K562 (cell line): ENCODE data around the gene SEPHS1. TPM values are rescaled to one million over a fixed set of nuclear protein-coding genes. Genes with fewer than 3 reads are reported as not detected.
"Not testable (repeated sequence)": the region's sequence is repeated elsewhere in the genome, so short reads cannot be mapped to it uniquely, and the experiment has no call there.

ENCODE experiments used
- ATAC-seq: fragments of 200-7000 bp; cut with Tn5 transposase; 3 replicates; pipeline ENCODE4 v1.9.1; 2020; ENCODE audit warnings: moderate library complexity
- BruUV-seq: library from RNA; stranded (reverse); fragments of 400-500 nt; replicated peaks from 2 replicates; lab custom pipeline; 2021; lab: Mats Ljungman, UMichigan
- CTCF ChIA-PET: fragments of 300-600 bp; formaldehyde crosslinking; extraction: SDS; loops from one replicate; lab custom pipeline; 2021; ENCODE audit warnings: low intra/inter-chr PET ratio; lab: Yijun Ruan, JAX
- POLR2A ChIA-PET: fragments of 300-600, 350-650 bp; sonication (Branson Sonifier 250); formaldehyde crosslinking; extraction: SDS; loops from one replicate; lab custom pipeline; 2021; ENCODE audit warnings: antibody characterized with exemption, inconsistent platforms; lab: Yijun Ruan, JAX
- DNase-seq, 4 experiments: peaks; one replicate each; pipeline versions ENCODE4 v3.0.0 to v3.0.0-alpha.2; 2011 to 2018; ENCODE audit warnings: low spot score in 3 of 4, mixed read lengths in 3 of 4; ENCODE audit errors: extremely low read depth in 1 of 4
- FAIRE-seq: peaks from 2 replicates; lab custom pipeline; 2011; peaks lifted over from hg19 to GRCh38; lab: Jason Lieb, UNC
- H2AFZ ChIP-seq: 2 replicates; pipeline ENCODE4 v1.6.0; 2011; ENCODE audit warnings: low read depth, low read length, control low read depth, inconsistent platforms
- H3K27ac ChIP-seq: fragments of 200-600 bp; 3 replicates; pipeline ENCODE4 v1.8.0; 2011; ENCODE audit warnings: low read depth, mild to moderate bottlenecking, control low read depth, inconsistent platforms, low read length, moderate library complexity, mixed read lengths; ENCODE audit errors: extremely low read depth
- H3K27me3 ChIP-seq, 2 experiments: fragments of 300-600 bp in 1 of 2; 2 replicates in 1 of 2; 3 replicates in 1 of 2; pipeline versions ENCODE4 v1.6.0 to v1.8.0; 2011; ENCODE audit warnings: inconsistent platforms in 2 of 2, low read length in 2 of 2, mild to moderate bottlenecking in 1 of 2, mixed read lengths in 1 of 2, moderate library complexity in 1 of 2; ENCODE audit not compliant: control insufficient read depth in 2 of 2, insufficient read depth in 2 of 2
- H3K36me3 ChIP-seq: fragments of 300-600 bp; 3 replicates; pipeline ENCODE4 v1.8.0; 2011; ENCODE audit warnings: mild to moderate bottlenecking, low read length, inconsistent platforms; ENCODE audit not compliant: control insufficient read depth, insufficient read depth
- H3K4me1 ChIP-seq, 2 experiments: fragments of 200-600 bp in 1 of 2; replicated peaks in 1 of 2; 2 replicates in 1 of 2; 3 replicates in 1 of 2; pipeline versions ENCODE4 v1.5.1 to v1.8.0; 2011; ENCODE audit warnings: inconsistent platforms in 2 of 2, low read length in 2 of 2, mild to moderate bottlenecking in 1 of 2, mixed read lengths in 1 of 2, moderate library complexity in 1 of 2; ENCODE audit not compliant: control insufficient read depth in 2 of 2, insufficient read depth in 2 of 2
- H3K4me2 ChIP-seq: 2 replicates; pipeline ENCODE4 v1.6.1; 2011; ENCODE audit warnings: low read length, control low read depth, inconsistent platforms, mixed read lengths; ENCODE audit not compliant: insufficient read depth
- H3K4me3 ChIP-seq: fragments of 200-600 bp; sonication (generic), shearing (Covaris generic); 2 replicates; pipeline ENCODE4 v1.5.1; 2016; ENCODE audit warnings: control low read depth, inconsistent platforms
- H3K79me2 ChIP-seq: fragments of 200-600 bp; 3 replicates; pipeline ENCODE4 v1.8.0; 2011; ENCODE audit warnings: low read length, inconsistent platforms; ENCODE audit not compliant: control insufficient read depth, insufficient read depth
- H3K9ac ChIP-seq, 2 experiments: 2 replicates each; pipeline versions ENCODE4 v1.6.0 to v1.6.1; 2011; ENCODE audit warnings: low read depth in 2 of 2, low read length in 2 of 2, control low read depth in 1 of 2, inconsistent platforms in 1 of 2, mild to moderate bottlenecking in 1 of 2, mixed read lengths in 1 of 2; ENCODE audit not compliant: insufficient read depth in 1 of 2
- H3K9me1 ChIP-seq: one replicate; pipeline ENCODE4 v1.6.0; 2011; ENCODE audit warnings: inconsistent platforms, mild to moderate bottlenecking, low read length, moderate library complexity; ENCODE audit not compliant: control insufficient read depth, insufficient read depth
- H3K9me3 ChIP-seq: replicated peaks from 2 replicates; pipeline ENCODE4 v1.5.1; 2011; ENCODE audit warnings: low read depth, low read length, inconsistent platforms; ENCODE audit not compliant: control insufficient read depth, insufficient read depth
- H4K20me1 ChIP-seq: replicated peaks from 2 replicates; pipeline ENCODE4 v1.6.1; 2011; ENCODE audit warnings: low read length, inconsistent platforms, mixed read lengths; ENCODE audit not compliant: control insufficient read depth, insufficient read depth
- BDP1 ChIP-seq: IDR thresholded peaks from 3 replicates; pipeline ENCODE4 v1.6.1; 2011; ENCODE audit not compliant: insufficient read length, insufficient read depth
- DMBX1 ChIP-seq: fragments of 250-450 bp; sonication (Bioruptor Pico); IDR thresholded peaks from 2 replicates; pipeline ENCODE4 v1.8.0; 2022; ENCODE audit warnings: inconsistent platforms, mild to moderate bottlenecking, moderate library complexity, borderline replicate concordance
- ELF1 ChIP-seq: fragments of 200-800 bp; sonication (Bioruptor generic); IDR thresholded peaks from 2 replicates; pipeline ENCODE4 v1.6.1; 2016; ENCODE audit warnings: missing genetic modification characterization, missing compliant biosample characterization
- HNRNPH1 ChIP-seq: fragments of 200-400 bp; formaldehyde crosslinking; optimal IDR thresholded peaks from 2 replicates; pipeline ENCODE3; 2017; ENCODE audit warnings: low read depth, mild to moderate bottlenecking, low read length, moderate library complexity
- NFRKB ChIP-seq: fragments of 450-650 bp; IDR thresholded peaks from 2 replicates; pipeline ENCODE4 v1.6.1; 2016; ENCODE audit warnings: low read depth
- ZNF436 ChIP-seq: fragments of 250-450, 450-650 bp; sonication (Bioruptor Pico); formaldehyde crosslinking; IDR thresholded peaks from 2 replicates; pipeline ENCODE4 v1.7.0; 2020; ENCODE audit warnings: mild to moderate bottlenecking
- WGBS: fragments of 100-300 bp; shearing (Covaris generic); methylation state at CpG from one replicate; pipeline ENCODE4 v1.1.6; 2016; ENCODE audit warnings: low coverage, mixed read lengths; ENCODE audit not compliant: insufficient coverage; ENCODE audit errors: missing lambda C conversion rate; 5-methylcytosine and 5-hydroxymethylcytosine counted together
- in situ Hi-C: fragments of 300-500 bp; cut with MboI; formaldehyde crosslinking; loops from 4 replicates; pipeline ENCODE4 v1.15.0; 2018; ENCODE audit warnings: inconsistent platforms, mixed read lengths
- intact Hi-C: fragments of 100-400 bp; cut with micrococcal nuclease; formaldehyde crosslinking; loops from 2 replicates; pipeline ENCODE4 v1.14.2; 2022
- polyA plus RNA-seq, 8 experiments: library from polyadenylated mRNA; depleted of rRNA in 4 of 8; stranded (reverse) in 5 of 8; unstranded in 3 of 8; fragments of >200 nt; fragmentation: Nextera tagmentation in 2 of 8; fragmentation: Illumina TruSeq in 1 of 8; extraction: Ambion mirVana in 2 of 8; extraction: Trizol in 1 of 8; gene quantifications; 2 replicates each; pipeline versions ENCODE4 v1.2.1 to v1.2.3, GENCODE V29; 2011 to 2014; ENCODE audit warnings: inconsistent platforms in 1 of 8, missing spikeins in 1 of 8
- total RNA-seq, 7 experiments: library from RNA; depleted of rRNA in 6 of 7; stranded (reverse); fragments of >200 nt in 6 of 7; fragmentation: Illumina TruSeq in 2 of 7; extraction: Trizol in 2 of 7; gene quantifications; 2 replicates each; pipeline versions ENCODE4 v1.2.1 to v1.2.3, GENCODE V29; 2011 to 2021; ENCODE audit warnings: low replicate concordance in 1 of 7
- TF ChIP-seq, protein P1 (sequence below): sonication (generic); formaldehyde crosslinking; IDR thresholded peaks from 2 replicates; pipeline ENCODE4 v1.8.0; 2022; ENCODE audit warnings: mild to moderate bottlenecking, missing genetic modification reagents, borderline replicate concordance
- TF ChIP-seq, protein P2 (sequence below), 3 experiments: IDR thresholded peaks in 2 of 3; conservative IDR thresholded peaks in 1 of 3; 2 replicates each; pipeline ENCODE4 v1.5.1; 2011 to 2012; ENCODE audit warnings: low read length in 3 of 3, mild to moderate bottlenecking in 3 of 3, control low read depth in 2 of 3, improper control_type of control experiment in 1 of 3, inconsistent platforms in 1 of 3, low read depth in 1 of 3, mixed read lengths in 1 of 3, moderate library complexity in 1 of 3; ENCODE audit not compliant: insufficient read depth in 2 of 3

The SEPHS1 gene
- total and polyA plus RNA-seq, 9 of the 15 experiments (the other 6 are each of a cell fraction or from before 2014, with no cell fraction given), result 14.7 to 82.8 (median 41.8) TPM

DNA sequence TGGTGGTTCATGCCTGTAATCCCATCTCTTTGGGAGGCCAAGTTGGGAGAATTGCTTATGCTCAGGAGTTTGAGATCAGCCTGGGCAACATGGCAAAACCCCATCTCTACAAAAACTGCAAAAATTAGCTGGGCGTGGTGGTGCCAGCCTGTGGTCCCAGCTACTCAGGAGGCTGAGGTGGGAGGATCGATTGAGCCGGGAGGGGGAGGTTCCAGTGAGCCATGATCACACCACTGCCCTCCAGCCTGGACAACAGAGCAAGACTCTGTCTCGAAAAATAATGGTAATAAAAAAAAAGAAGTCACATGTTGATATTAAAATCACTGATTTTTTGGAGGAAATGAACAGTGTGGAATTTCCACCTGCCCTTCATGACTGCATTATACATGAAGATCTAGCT, 64.0 kb downstream of the SEPHS1 start:
- no TSS peak for BruUV-seq
- CTCF ChIA-PET, result no interaction called here
- Histone ChIP-seq H3K4me1 (peaks cover 0 to 3% of the 10 kb centered on the region in 2 experiments; a peak in 1 of 5 replicates), H3K9me1 (no peaks in the 10 kb centered on the region), H3K4me2 (no peak overlapping the region), H3K27me3 (no peaks in the 10 kb centered on the region), H2AFZ (no peak overlapping the region), H3K9me3 (no peaks in the 10 kb centered on the region), H3K36me3 (no peaks in the 10 kb centered on the region), H4K20me1 (no peaks in the 10 kb centered on the region), H3K79me2 (no peaks in the 10 kb centered on the region), H3K9ac (no peak overlapping the region), H3K4me3 (no peak overlapping the region), H3K27ac (no peak overlapping the region)
- intact Hi-C loops, result no loop called here
- in situ Hi-C loops, result no loop called here
- POLR2A ChIA-PET, result interaction anchor here (1.0 to 1.3 kb wide), 2 partner anchors 16 to 18 kb away, joined by 3 to 8 read pairs; partner anchors contain the start of gene PHYH
- FAIRE-seq (no peak), DNase-seq (no peak), ATAC-seq (no peak)
- 17% methylated on average over 4 of the region's 4 CpGs for WGBS
- TF ChIP-seq HNRNPH1, result no peak
- TF ChIP-seq, protein P1, sequence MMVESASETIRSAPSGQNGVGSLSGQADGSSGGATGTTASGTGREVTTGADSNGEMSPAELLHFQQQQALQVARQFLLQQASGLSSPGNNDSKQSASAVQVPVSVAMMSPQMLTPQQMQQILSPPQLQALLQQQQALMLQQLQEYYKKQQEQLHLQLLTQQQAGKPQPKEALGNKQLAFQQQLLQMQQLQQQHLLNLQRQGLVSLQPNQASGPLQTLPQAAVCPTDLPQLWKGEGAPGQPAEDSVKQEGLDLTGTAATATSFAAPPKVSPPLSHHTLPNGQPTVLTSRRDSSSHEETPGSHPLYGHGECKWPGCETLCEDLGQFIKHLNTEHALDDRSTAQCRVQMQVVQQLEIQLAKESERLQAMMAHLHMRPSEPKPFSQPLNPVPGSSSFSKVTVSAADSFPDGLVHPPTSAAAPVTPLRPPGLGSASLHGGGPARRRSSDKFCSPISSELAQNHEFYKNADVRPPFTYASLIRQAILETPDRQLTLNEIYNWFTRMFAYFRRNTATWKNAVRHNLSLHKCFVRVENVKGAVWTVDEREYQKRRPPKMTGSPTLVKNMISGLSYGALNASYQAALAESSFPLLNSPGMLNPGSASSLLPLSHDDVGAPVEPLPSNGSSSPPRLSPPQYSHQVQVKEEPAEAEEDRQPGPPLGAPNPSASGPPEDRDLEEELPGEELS (CRISPR knock-in tag), result no peak
- TF ChIP-seq BDP1, result no peak
- no peak for TF ChIP-seq ZNF436
- TF ChIP-seq ELF1 (tag), result no peak
- no peak for TF ChIP-seq NFRKB
- no peak for TF ChIP-seq DMBX1 (CRISPR knock-in tag)
- TF ChIP-seq, protein P2, sequence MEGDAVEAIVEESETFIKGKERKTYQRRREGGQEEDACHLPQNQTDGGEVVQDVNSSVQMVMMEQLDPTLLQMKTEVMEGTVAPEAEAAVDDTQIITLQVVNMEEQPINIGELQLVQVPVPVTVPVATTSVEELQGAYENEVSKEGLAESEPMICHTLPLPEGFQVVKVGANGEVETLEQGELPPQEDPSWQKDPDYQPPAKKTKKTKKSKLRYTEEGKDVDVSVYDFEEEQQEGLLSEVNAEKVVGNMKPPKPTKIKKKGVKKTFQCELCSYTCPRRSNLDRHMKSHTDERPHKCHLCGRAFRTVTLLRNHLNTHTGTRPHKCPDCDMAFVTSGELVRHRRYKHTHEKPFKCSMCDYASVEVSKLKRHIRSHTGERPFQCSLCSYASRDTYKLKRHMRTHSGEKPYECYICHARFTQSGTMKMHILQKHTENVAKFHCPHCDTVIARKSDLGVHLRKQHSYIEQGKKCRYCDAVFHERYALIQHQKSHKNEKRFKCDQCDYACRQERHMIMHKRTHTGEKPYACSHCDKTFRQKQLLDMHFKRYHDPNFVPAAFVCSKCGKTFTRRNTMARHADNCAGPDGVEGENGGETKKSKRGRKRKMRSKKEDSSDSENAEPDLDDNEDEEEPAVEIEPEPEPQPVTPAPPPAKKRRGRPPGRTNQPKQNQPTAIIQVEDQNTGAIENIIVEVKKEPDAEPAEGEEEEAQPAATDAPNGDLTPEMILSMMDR (IDR thresholded peaks at IDR 0.05 in 2 of 3, conservative IDR thresholded peaks at IDR 0.05 in 1 of 3; ENCODE audit: insufficient read depth in 2 of 3, low read depth in 1 of 3, low read length in 3 of 3), result no peak
- TF ChIP-seq, all 486 proteins: peak for 0

DNA sequence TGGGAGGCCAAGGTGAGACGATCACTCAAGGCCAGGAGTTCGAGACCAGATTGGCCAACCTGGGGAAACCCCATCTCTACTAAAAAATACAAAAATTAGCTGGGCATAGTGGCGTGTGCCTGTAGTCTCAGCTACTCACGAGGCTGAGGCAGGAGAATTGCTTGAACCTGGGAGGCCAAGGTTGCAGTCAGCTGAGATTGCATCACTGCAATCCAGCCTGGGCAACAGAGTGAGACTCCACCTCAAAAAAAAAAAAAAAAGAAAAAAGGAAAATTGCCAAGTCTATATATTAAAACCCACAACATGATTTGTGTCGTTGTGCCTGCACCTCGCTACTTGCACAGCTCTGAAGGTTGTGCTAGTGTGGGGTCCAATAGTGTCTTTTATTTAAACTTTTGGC, 65.7 kb downstream of the SEPHS1 start:
- H2AFZ ChIP-seq, FAIRE-seq, H3K9me1 ChIP-seq, H3K27me3 ChIP-seq, H3K36me3 ChIP-seq, DNase-seq, H3K4me2 ChIP-seq, BruUV-seq, intact Hi-C loops, ATAC-seq, H4K20me1 ChIP-seq, H3K9me3 ChIP-seq, CTCF ChIA-PET, H3K9ac ChIP-seq, H3K27ac ChIP-seq, H3K4me1 ChIP-seq, in situ Hi-C loops, H3K79me2 ChIP-seq, H3K4me3 ChIP-seq: not testable (repeated sequence)
- POLR2A ChIA-PET, result interaction anchor here (1.2 kb wide), 1 partner anchor 16 kb away, joined by 3 read pairs; no protein-coding TSS in a partner anchor
- 34% methylated on average over 6 of the region's 6 CpGs for WGBS
